ENCODE measurements around the gene HMG20A.

HMG20A gene

DNA sequence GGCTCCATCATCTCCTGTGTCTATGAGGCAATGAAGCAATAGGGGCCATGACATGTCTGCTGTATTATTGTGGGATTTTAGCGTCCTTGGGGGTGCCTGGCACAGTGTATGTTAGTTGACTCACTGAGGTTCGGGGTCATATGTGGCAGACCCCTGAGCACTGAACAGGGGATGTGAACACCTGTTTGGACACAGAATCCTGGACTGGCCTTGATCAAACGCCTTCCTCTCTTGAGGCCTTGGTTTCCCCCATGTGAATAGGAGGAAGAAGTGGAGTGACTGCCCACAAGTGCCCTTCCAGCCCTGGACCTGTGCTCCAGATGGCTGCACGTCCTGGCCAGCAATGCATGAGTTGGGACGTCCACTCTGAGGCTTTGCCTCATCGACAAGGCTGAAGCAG lies 84.2 kb downstream of the HMG20A start:
- Histone ChIP-seq H2AFZ (ENCODE audit: low read depth, low read length) (no peak overlapping the region), H3K9me3 (ENCODE audit: low read length) (no peaks in the 10 kb centered on the region), H3K36me3 (ENCODE audit: insufficient read depth, low read length) (no peaks in the 10 kb centered on the region), H3K4me1 (ENCODE audit: insufficient read depth, low read length) (peaks cover 12% of the 10 kb centered on the region), H3K4me3 (ENCODE audit: low read length) (no peak overlapping the region), H3K27me3 (ENCODE audit: insufficient read depth, low read length) (no peaks in the 10 kb centered on the region)

DNA sequence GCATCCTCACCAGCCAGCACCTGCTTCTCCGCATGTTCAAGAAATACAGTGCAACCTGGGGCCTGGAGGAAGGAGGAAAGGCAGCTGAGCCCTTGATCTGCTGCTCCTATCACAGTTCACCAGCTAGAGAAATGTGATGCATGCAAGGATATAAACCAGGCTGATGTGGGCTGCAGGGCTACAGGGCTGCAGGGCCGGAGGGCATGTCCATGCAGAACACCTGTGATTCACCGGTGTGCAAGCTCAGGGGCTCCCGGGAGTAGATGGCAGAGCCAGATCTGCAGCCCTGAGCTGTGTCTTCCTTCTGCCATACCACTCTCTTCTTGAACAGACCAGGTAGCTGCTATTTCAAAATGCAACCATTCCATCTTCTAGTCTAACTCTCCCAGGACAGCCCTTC lies 84.9 kb downstream of the HMG20A start:
- Histone ChIP-seq H3K27me3 (ENCODE audit: insufficient read depth, low read length) (no peaks in the 10 kb centered on the region), H3K4me3 (ENCODE audit: low read length) (no peak overlapping the region), H3K4me1 (ENCODE audit: insufficient read depth, low read length) (peaks cover 12% of the 10 kb centered on the region), H3K9me3 (ENCODE audit: low read length) (no peaks in the 10 kb centered on the region), H2AFZ (ENCODE audit: low read depth, low read length) (no peak overlapping the region), H3K36me3 (ENCODE audit: insufficient read depth, low read length) (no peaks in the 10 kb centered on the region)

DNA sequence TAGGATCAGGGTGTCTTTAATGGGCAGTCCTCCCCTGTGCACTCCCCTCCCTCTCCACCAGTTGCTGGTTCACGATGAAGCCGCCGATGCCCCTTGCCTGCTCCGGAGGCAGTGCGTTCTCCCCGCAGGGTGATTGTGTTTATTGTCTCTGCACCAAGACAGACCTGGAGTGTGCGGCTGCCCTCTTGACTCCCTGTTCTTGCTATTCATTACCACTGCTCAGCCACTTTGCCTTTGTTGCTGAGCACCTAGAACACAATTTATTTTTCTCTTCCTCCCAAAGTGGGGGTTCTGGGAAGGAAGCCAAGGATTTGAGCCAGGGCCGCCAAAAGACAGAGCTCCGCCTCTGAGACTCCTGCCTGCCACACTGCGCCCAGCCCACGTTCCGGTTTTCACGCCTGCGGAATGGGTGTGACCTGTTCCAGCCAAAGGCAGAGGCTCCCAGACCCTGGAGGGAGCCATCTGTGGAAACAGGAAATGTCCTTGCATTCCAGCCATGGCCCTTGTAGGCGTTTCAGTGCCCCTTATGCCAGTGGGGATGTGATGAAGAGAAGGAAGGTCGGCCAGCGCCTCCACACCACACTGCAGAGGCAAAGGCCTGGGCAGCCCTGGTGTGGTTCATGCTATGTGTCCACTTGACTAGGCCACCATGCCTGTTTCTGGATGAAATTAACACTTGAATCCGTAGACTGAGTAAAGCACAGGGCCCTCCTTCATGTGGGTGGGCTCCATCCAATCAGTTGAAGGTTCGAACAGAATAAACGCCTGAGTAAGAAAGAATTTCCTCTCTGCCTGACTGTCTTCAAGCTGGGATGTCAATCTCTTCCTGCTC lies 85.8 kb downstream of the HMG20A start:
- Histone ChIP-seq H2AFZ (ENCODE audit: low read depth, low read length) (no peak overlapping the region), H3K36me3 (ENCODE audit: insufficient read depth, low read length) (no peaks in the 10 kb centered on the region), H3K4me1 (ENCODE audit: insufficient read depth, low read length) (peaks cover 12% of the 10 kb centered on the region)

DNA sequence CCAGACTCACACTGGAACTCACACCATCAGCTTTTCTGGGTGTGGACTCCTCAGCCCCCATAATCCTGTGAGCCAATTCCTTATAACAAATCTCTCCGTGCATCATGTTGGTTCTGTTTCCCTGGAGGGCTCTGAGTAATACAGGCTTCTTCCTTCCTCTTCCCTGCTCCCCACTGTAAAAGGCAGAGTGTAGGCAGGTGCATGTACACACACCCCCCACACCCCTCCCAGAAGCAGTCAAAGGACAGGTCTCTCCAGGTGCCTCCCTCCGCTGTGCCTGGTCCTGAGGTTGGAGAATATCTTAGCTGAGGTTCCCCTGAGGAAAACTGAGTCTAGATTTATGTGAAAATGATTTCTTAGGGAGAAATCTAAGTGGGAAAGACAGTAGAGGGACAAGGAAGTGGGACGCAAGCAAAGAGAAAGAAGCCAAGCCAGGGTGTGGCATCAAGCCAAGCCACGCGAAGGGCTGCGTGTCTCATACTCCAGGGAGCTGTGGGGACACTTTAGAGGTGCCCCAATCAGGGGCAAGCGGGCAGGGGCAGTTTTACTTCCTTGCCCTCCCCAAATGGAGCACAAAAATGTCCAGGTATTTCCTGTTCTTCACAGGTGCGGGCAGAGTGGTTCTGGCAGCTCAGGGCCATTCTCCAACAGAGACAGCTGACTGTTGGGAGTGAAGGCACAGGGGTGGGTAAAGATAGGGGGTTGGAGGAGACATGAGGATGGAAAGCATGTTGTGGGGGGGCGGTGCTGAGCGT lies 86.6 kb downstream of the HMG20A start:
- no peaks in the 10 kb centered on the region for H3K27me3 ChIP-seq (ENCODE audit: insufficient read depth, low read length)
- H2AFZ ChIP-seq (ENCODE audit: low read depth, low read length), result no peak overlapping the region
- peaks cover 12% of the 10 kb centered on the region for H3K4me1 ChIP-seq (ENCODE audit: insufficient read depth, low read length)
- no peaks in the 10 kb centered on the region for H3K9me3 ChIP-seq (ENCODE audit: low read length)
- H3K4me3 ChIP-seq (ENCODE audit: low read length), result no peak overlapping the region
- H3K36me3 ChIP-seq (ENCODE audit: insufficient read depth, low read length), result no peaks in the 10 kb centered on the region

More for the DNA sequence above, 85.8 kb downstream of the HMG20A start:
- Histone ChIP-seq H3K27me3 (ENCODE audit: insufficient read depth, low read length) (no peaks in the 10 kb centered on the region), H3K4me3 (ENCODE audit: low read length) (no peak overlapping the region), H3K9me3 (ENCODE audit: low read length) (no peaks in the 10 kb centered on the region)

DNA sequence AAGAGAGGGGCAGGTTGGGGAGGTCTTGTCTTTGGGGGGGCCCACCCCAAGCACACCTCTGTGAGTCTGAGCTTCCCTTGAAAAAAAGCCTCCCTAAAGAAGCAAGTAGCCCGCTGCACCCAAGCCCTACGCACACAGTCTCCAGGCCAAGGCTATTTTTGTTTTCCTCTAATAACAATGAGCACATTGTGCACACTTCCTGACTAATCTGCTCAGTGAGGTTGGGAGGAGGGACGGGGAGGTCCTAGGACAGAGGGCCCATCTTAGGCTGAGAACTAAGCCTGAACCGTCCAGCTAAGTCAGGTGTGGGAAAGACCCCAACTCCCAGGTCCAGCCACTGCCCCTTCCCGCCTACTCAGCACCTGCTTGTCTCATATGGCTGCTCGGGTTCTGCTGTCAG lies 87.2 kb downstream of the HMG20A start:
- no peak overlapping the region for H3K4me3 ChIP-seq (ENCODE audit: low read length)
- H3K9me3 ChIP-seq (ENCODE audit: low read length), result no peaks in the 10 kb centered on the region
- H2AFZ ChIP-seq (ENCODE audit: low read depth, low read length), result no peak overlapping the region
- no peaks in the 10 kb centered on the region for H3K36me3 ChIP-seq (ENCODE audit: insufficient read depth, low read length)
- H3K27me3 ChIP-seq (ENCODE audit: insufficient read depth, low read length), result no peaks in the 10 kb centered on the region
- peaks cover 12% of the 10 kb centered on the region for H3K4me1 ChIP-seq (ENCODE audit: insufficient read depth, low read length)

DNA sequence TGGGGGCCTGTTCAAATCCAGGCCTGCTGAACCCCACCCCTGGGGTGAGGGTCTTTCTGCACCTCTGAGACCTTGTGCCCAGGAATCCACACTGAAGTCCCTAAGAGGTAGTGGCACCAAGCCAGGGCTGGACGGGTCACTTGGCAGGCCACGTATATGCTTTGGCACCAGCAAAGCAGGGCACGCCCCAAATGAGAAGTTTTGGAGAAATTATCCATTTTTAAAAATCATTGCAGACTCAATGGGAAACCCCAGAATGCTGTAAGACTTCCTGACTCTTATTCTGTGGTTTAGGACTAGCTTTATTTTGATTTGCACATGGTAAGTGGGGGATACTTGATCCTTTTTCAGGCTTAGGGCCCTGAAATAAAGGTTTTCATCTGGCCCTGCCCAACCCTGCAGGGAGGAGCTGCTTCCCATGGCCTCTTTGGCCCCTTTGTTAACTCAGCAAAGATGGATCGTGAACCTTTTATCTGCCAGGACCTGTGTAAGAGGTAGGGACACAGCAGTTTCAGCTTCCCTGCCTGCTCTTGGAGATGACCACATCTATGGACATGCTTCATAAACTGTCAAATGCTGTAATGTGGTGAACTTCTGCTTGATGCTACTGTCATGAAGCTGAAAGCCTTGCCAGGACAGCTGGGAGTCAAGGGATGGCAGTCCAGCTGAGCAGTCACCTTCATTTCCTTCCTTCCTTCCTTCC lies 88.0 kb downstream of the HMG20A start:
- no peaks in the 10 kb centered on the region for H3K36me3 ChIP-seq (ENCODE audit: insufficient read depth, low read length)
- H2AFZ ChIP-seq (ENCODE audit: low read depth, low read length), result no peak overlapping the region
- no peak overlapping the region for H3K4me3 ChIP-seq (ENCODE audit: low read length)
- H3K27me3 ChIP-seq (ENCODE audit: insufficient read depth, low read length), result no peaks in the 10 kb centered on the region
- peaks cover 12% of the 10 kb centered on the region for H3K4me1 ChIP-seq (ENCODE audit: insufficient read depth, low read length)
- no peaks in the 10 kb centered on the region for H3K9me3 ChIP-seq (ENCODE audit: low read length)

DNA sequence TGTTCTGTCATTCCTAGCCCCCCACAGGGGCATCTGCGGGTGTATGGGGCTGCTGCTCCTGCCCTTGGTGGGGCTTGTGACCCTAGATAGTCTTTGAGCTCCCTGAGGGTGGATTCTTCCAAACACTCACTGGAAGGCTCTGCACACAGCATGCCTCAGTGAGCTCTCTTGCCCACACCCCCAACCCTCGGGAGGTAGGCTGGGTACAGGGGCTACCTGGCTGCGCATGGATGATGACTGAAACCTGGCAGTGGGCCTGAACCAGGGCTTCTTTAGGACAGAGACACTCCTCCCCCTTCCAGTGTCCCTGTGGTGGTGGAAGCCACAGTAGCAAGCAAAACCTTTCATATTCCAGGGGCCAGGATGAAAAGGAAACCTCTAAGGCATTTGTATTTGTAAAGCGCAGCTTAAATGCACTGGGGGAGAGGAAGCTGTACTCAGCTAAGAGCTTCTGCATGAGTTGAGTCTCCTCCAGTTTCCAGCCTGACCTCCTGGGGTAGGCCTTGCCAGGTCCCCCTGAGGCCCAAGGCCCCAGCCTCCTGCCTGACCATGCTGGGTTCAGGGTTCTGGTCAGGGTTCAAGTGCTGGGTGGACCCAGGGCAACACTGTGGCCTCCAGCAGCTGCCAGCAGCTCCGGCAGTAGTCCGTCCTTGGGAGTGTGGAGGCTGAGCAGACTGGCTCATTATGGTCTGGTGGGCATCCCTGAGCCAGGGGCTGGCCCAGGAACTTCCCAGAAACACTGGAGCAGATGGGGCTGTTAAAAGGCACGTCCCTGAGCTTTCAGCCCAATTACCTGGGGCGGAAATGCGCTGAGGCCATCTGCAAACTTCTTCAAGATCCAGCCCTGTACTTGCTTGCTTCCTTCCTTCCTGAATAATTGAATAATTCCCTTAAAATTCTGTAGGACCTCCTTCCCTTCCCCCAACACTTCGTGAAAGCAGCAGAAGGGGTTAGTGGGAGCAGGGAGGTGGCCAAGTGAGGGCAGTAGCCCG lies 89.7 kb downstream of the HMG20A start:
- peaks cover 12% of the 10 kb centered on the region for H3K4me1 ChIP-seq (ENCODE audit: insufficient read depth, low read length)
- H3K27me3 ChIP-seq (ENCODE audit: insufficient read depth, low read length), result no peaks in the 10 kb centered on the region
- H2AFZ ChIP-seq (ENCODE audit: low read depth, low read length), result no peak overlapping the region
- H3K9me3 ChIP-seq (ENCODE audit: low read length), result no peaks in the 10 kb centered on the region
- H3K36me3 ChIP-seq (ENCODE audit: insufficient read depth, low read length), result no peaks in the 10 kb centered on the region
- no peak overlapping the region for H3K4me3 ChIP-seq (ENCODE audit: low read length)

DNA sequence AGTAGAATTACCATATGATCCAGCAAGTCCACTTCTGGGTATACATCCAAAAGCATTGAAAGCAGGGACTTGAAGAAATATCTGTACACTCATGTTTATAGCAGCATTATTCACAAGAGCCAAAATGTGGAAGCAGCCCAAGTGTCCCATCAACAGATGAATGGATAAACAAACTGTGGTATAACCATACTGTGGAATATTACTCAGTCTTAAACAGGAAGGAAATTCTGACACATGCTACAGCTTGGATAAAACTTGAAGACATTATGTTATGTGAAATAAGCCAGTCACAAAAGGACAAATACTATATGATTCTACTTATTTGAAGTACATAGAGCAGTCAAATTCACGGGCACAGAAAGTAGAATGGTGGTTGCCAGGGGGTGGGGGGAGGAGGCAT lies 91.2 kb downstream of the HMG20A start:
- Histone ChIP-seq H3K4me3 (ENCODE audit: low read length) (no peak overlapping the region), H3K27me3 (ENCODE audit: insufficient read depth, low read length) (no peaks in the 10 kb centered on the region), H3K36me3 (ENCODE audit: insufficient read depth, low read length) (no peaks in the 10 kb centered on the region), H3K4me1 (ENCODE audit: insufficient read depth, low read length) (peaks cover 5% of the 10 kb centered on the region), H3K9me3 (ENCODE audit: low read length) (no peaks in the 10 kb centered on the region), H2AFZ (ENCODE audit: low read depth, low read length) (no peak overlapping the region)

DNA sequence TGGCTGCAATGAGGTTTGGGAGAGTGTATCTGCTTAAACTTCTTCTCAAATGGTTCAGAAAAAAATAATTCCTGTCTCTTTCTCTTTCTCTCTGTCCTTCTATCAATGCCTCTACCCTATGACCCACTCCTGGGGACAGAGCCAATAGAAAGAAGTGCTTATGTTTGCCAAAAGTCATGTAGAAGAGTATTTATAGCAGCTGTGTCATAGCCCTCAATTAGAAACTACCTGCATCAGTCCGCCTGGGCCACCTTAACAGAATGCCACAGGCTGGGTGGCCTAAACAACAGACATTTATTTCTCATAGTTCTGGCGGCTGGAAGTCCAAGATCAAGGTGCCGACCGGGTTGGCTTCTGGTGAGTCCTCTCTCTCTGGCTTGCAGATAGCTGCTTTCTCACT lies 92.5 kb downstream of the HMG20A start:
- H3K27me3 ChIP-seq (ENCODE audit: insufficient read depth, low read length), result no peaks in the 10 kb centered on the region
- H3K4me3 ChIP-seq (ENCODE audit: low read length), result no peak overlapping the region
- no peaks in the 10 kb centered on the region for H3K36me3 ChIP-seq (ENCODE audit: insufficient read depth, low read length)
- no peaks in the 10 kb centered on the region for H3K9me3 ChIP-seq (ENCODE audit: low read length)
- no peak overlapping the region for H2AFZ ChIP-seq (ENCODE audit: low read depth, low read length)
- H3K4me1 ChIP-seq (ENCODE audit: insufficient read depth, low read length), result no peaks in the 10 kb centered on the region

DNA sequence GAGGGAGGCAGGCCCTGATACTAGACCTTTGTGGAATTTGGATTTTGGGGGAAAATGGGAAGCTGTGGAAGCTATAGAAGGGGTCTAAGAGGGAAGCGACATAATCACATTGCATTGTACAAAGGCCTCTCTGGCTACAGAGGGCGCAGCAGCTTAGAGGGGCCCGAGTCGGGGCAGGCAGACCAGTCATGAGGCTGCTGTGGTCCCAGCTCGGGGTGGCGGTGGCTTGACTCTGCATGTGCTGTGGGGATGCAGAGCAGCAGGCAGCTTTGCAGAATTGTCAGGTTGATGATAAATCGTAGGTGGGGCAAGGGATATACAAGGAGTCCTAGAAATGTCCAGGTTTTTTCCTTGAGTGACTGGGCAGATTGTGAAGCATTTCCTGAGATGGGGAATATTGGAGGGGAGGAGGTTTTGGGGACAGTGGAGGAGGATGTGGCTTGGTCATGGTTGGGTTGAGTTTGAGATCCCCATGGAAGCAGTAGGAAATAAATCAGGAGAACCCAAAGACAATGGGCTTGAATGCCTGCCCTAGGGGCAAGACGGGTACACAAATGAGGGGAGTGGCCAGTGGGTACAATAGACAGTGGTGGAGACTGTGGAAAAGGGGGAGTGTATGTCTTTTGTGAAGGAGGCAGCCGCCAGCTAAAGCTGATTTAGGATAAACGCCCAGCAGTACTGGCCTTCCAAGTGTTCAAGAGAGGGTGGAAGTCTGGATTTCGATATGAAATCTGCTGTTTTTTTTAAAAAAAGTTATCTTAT lies 94.1 kb downstream of the HMG20A start:
- Histone ChIP-seq H3K36me3 (ENCODE audit: insufficient read depth, low read length) (no peaks in the 10 kb centered on the region), H3K9me3 (ENCODE audit: low read length) (no peaks in the 10 kb centered on the region), H2AFZ (ENCODE audit: low read depth, low read length) (no peak overlapping the region), H3K27me3 (ENCODE audit: insufficient read depth, low read length) (no peaks in the 10 kb centered on the region), H3K4me1 (ENCODE audit: insufficient read depth, low read length) (peaks cover 3% of the 10 kb centered on the region), H3K4me3 (ENCODE audit: low read length) (no peak overlapping the region)

DNA sequence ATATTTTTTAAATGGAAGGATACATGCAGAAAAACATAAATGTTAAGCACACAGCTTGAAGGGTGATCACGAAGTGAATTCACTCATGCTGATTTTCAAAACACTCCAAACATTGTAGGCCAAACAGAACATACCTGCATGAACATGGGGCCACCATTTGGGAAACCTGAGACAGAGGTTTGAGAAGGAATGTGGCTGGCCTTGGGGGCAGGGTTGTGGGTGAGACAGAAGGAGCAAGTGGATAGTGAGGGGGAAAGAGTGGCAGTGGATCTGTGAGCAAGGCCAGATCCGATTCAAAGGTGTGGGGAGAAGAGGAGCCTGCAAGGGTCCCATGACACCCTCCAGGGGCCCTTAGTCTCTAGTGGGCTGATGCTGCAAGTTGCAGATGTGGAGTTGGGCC lies 94.9 kb downstream of the HMG20A start:
- no peak overlapping the region for H2AFZ ChIP-seq (ENCODE audit: low read depth, low read length)
- H3K4me1 ChIP-seq (ENCODE audit: insufficient read depth, low read length), result peaks cover 3% of the 10 kb centered on the region
- H3K4me3 ChIP-seq (ENCODE audit: low read length), result no peak overlapping the region
- H3K9me3 ChIP-seq (ENCODE audit: low read length), result no peaks in the 10 kb centered on the region
- H3K36me3 ChIP-seq (ENCODE audit: insufficient read depth, low read length), result no peaks in the 10 kb centered on the region
- no peaks in the 10 kb centered on the region for H3K27me3 ChIP-seq (ENCODE audit: insufficient read depth, low read length)

DNA sequence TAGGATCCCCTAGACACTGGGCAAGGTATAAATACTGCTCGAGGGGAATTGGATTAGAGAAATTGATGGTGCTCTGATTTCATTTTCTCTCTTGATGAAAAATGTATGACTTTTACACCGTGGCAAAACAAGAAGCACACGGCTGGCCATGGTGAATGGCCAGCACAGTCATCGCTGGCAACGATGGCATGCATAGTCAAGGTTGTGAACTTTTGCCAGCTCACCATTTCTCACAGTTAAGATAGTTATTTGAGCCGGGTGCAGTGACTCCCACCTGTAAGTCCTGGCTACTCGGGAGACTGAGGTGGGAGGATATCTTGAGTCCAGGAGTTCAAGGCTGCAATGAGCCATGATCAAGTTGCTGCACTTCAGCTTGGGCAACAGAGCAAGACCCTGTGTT lies 95.4 kb downstream of the HMG20A start:
- Histone ChIP-seq H3K4me3 (ENCODE audit: low read length) (no peak overlapping the region), H2AFZ (ENCODE audit: low read depth, low read length) (no peak overlapping the region), H3K4me1 (ENCODE audit: insufficient read depth, low read length) (peaks cover 3% of the 10 kb centered on the region), H3K9me3 (ENCODE audit: low read length) (no peaks in the 10 kb centered on the region), H3K27me3 (ENCODE audit: insufficient read depth, low read length) (no peaks in the 10 kb centered on the region), H3K36me3 (ENCODE audit: insufficient read depth, low read length) (no peaks in the 10 kb centered on the region)

All from neuron (in vitro differentiated cells).